BJ (cell line): ENCODE measurements around the gene HNRNPC. TPM values are rescaled to one million over a fixed set of nuclear protein-coding genes. Genes with fewer than 3 reads are reported as not detected.

Source experiments
- CTCF ChIA-PET: fragments of 350-600 bp; formaldehyde crosslinking; extraction: SDS; loops from one replicate; lab custom pipeline; 2021; ENCODE audit warnings: antibody characterized with exemption, inconsistent platforms; lab: Yijun Ruan, JAX
- POLR2A ChIA-PET: fragments of 300-600 bp; sonication (Branson Sonifier 250); formaldehyde crosslinking; extraction: SDS; loops from one replicate; lab custom pipeline; 2021; ENCODE audit warnings: antibody characterized with exemption; lab: Charles Lee
- DNase-seq: peaks from one replicate; pipeline ENCODE4 v3.0.0-alpha.2; 2011; ENCODE audit warnings: low read depth
- H3K27me3 ChIP-seq: 2 replicates; pipeline ENCODE4 v1.6.0; 2011; ENCODE audit warnings: low read length; ENCODE audit not compliant: control insufficient read depth, insufficient read depth
- H3K36me3 ChIP-seq: 2 replicates; pipeline ENCODE4 v1.5.1; 2011; ENCODE audit warnings: low read length; ENCODE audit not compliant: control insufficient read depth, insufficient read depth
- H3K4me3 ChIP-seq: 2 replicates; pipeline ENCODE4 v1.5.1; 2011; ENCODE audit warnings: low read depth, mild to moderate bottlenecking, control low read depth, low read length
- polyA plus RNA-seq: library from polyadenylated mRNA; depleted of rRNA; stranded (reverse); fragments of >200 nt; gene quantifications from 2 replicates; pipeline ENCODE4 v1.2.3, GENCODE V29; 2011
- TF ChIP-seq, protein P1 (sequence below): IDR thresholded peaks from 2 replicates; pipeline ENCODE4 v1.5.1; 2011; ENCODE audit warnings: low read depth, mild to moderate bottlenecking, control low read depth, inconsistent platforms, low read length, moderate library complexity; ENCODE audit not compliant: insufficient read depth

Gene HNRNPC
- polyA plus RNA-seq, 1 experiment: 540 TPM

DNA sequence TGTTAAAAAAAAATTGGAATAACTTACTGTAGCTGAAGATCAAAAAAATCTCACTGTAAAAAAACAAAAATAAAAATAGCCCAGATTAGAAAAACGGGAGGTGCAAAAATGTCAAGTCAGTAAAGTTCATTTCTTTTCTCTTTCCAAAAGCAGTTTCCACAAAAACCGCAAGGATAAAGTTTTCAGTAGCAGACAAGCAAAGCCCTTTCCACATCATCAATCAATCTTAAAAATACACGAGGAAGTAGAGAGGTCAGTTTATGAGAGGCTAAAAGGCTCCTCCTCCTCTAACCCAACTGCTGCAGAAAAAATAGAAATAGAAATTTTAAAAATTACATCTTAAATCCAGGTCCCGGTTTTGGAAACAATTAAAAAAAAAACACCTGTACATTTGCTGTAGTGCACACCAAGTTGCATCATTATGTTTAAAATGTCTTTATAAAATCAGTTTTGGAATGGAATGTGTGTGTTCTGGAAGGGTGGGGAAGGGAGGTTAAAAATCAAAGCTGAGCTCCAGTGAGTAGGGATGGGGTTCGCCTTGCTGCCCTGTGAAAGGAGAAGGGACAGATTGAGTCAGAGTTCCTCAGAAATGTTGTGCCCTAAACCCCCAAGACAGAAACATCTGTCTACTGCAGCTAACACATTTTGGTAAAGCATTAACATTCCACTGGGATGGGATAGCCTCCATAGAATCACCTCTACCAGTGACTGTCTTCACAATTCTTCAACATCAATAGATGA is 5.8 kb downstream of the HNRNPC start:
- CTCF ChIA-PET: no interaction called here
- no peak overlapping the region for H3K4me3 ChIP-seq
- POLR2A ChIA-PET: no interaction called here
- no peaks in the 10 kb centered on the region for H3K27me3 ChIP-seq
- TF ChIP-seq, protein P1, sequence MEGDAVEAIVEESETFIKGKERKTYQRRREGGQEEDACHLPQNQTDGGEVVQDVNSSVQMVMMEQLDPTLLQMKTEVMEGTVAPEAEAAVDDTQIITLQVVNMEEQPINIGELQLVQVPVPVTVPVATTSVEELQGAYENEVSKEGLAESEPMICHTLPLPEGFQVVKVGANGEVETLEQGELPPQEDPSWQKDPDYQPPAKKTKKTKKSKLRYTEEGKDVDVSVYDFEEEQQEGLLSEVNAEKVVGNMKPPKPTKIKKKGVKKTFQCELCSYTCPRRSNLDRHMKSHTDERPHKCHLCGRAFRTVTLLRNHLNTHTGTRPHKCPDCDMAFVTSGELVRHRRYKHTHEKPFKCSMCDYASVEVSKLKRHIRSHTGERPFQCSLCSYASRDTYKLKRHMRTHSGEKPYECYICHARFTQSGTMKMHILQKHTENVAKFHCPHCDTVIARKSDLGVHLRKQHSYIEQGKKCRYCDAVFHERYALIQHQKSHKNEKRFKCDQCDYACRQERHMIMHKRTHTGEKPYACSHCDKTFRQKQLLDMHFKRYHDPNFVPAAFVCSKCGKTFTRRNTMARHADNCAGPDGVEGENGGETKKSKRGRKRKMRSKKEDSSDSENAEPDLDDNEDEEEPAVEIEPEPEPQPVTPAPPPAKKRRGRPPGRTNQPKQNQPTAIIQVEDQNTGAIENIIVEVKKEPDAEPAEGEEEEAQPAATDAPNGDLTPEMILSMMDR: no peak
- DNase-seq: no peak
- H3K36me3 ChIP-seq: peaks cover 8% of the 10 kb centered on the region

- ChIA-PET CTCF (interaction anchor here (0.9 kb wide), 1 partner anchor 194 kb away, joined by 3 read pairs; no protein-coding TSS in a partner anchor), POLR2A (no interaction called here)
- TF ChIP-seq, protein P1: no peak
- H3K4me3 ChIP-seq: no peak overlapping the region
- DNase-seq: no peak
- H3K27me3 ChIP-seq: no peaks in the 10 kb centered on the region
- peaks cover 8% of the 10 kb centered on the region for H3K36me3 ChIP-seq
These were observed 6.8 kb downstream of the HNRNPC start for GRCh38 chr14:21262410-21262809.

DNA sequence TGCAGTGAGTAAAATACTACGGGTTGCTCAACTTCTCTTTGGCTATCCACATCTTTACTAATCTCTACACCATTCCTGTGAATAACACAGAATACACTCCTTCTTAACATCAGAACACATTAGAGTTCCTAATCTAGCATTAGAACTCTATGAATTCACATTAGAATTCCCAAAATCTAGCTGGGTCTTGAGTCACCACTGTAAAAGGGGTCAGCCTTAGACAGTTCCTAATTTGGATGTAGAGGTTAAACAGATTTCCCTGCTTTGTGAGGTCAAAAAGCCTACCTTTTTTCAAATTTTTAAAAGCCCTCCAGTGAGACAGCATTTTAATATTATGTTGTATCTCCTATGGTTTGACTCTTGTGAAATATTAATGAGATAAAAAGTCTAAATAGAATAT is 7.4 kb downstream of the HNRNPC start:
- Histone ChIP-seq H3K4me3 (no peak overlapping the region), H3K27me3 (no peaks in the 10 kb centered on the region), H3K36me3 (peaks cover 8% of the 10 kb centered on the region)
- TF ChIP-seq, protein P1: no peak
- ChIA-PET CTCF (interaction anchor here (0.7 to 0.9 kb wide), 2 partner anchors 21 to 193 kb away, joined by 3 read pairs; no protein-coding TSS in a partner anchor), POLR2A (no interaction called here)
- no peak for DNase-seq

DNA sequence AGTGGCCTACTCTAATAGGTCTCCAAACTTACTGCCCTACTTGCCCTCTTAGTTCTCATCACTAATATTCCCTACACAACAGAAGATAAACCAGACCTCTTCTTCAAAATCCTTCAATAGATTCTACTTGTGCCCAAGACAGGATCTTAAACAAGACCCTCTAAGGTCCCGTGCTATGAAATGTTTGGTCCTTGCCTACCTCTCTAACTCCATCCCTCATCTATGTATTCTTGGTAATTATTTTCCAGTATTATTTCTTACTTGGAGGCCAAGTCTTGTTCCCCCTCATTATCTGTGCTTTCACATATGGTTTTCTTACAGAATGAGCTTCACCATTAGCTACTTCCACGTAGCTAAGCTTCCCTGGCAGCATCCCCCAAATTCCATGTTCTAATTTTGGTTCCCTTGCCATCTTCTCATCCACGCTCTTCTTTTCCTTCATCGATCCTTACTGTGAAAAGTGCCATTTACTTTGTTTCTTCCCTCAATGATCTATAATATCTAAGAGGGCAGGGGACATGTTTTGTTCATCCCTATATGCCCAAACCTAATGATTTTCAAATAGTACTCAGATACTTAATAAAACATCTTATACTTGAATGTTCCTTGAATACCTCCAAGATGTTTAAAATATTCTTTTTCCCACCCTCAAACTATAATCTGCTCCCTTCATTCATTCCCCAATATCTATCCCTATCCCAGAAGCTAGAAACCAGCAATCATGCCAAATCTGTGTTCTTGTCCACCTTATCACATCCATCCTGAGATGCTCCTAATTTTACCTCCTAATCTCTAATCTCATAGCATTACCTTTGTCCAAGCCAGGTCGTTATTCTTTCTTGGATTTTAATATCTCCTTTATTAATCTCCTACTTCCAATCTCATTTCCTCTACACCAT is 10.1 kb downstream of the HNRNPC start:
- TF ChIP-seq, protein P1: no peak
- ChIA-PET POLR2A (no interaction called here), CTCF (interaction anchor here (0.6 kb wide), 1 partner anchor 47 kb away, joined by 3 read pairs; no protein-coding TSS in a partner anchor)
- no peaks in the 10 kb centered on the region for H3K27me3 ChIP-seq
- no peak for DNase-seq
- H3K36me3 ChIP-seq: peaks cover 9% of the 10 kb centered on the region
- H3K4me3 ChIP-seq: no peak overlapping the region
